GM18861 (cell line): Measurements from ENCODE around the gene FAF1.
"Not testable (repeated sequence)": the region's sequence is repeated elsewhere in the genome, so short reads cannot be mapped to it uniquely, and the experiment has no call there.

Source experiments
- ATAC-seq: cut with Tn5 transposase; IDR thresholded peaks from one replicate; pipeline ENCODE4 v1.9.1; 2021; ENCODE audit not compliant: unreplicated experiment

The FAF1 gene

GRCh38 chr1:50858761-50859160 lies 101.3 kb downstream of the FAF1 start:
- no peak for ATAC-seq

GRCh38 chr1:50857702-50858101 lies 102.4 kb downstream of the FAF1 start:
- ATAC-seq: no peak

DNA sequence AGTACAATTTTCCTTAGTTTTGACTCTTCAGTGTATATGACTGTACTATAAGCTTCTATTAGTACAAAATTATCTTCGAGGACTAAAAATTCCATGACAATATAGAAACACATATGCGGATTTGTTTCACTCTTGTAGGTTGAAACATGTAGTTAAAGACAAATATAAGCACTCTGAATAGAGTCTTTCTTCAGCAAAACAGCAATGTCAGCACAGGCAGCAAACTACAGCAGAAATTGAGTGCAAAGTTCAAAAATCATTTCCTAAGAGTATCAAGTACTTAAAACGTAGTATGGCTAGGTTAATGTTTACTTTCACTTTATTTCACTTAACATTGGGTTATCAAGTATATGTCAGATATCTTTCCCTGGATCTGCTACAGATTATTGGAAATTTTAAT lies 106.7 kb downstream of the FAF1 start:
- ATAC-seq: no peak

DNA sequence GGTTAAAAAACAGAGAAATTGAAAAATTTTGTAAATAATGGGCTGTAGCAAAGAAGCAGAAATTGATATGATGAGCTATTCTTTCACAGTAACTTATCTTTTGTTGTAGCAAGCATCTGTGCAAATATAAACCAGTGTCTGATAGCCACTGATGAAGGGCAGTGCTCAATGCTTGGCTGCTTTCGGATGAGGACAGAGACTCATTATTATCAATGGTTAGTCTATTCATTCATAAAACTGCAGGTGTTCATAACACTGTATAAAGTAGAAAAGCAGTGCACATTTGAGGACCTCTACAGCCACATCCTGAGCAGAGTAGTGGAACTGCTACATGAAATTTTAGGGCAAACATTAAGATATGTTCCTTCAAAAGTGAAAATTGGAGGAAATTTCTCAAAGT lies 107.2 kb downstream of the FAF1 start:
- ATAC-seq: no peak

- no peak for ATAC-seq
Measured at GRCh38 chr1:50851466-50851865, 108.6 kb downstream of the FAF1 start.

DNA sequence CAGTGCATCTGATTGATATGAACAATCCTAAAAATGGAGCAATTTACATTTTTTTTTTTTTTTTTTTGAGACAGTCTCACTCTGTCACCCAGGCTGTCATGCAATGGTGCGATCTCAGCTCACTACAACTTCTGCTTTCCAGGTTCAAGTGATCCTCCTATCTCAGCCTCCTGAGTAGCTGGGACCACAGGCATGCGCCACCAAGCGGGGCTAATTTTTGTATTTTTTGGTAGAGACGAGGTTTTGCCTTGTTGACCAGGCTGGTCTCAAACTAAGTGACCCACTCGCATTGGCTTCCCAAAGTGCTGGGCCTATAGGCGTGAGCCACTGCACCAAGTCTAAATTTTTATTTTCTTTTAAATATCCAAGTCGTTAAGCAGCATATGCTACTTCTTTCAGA lies 109.0 kb downstream of the FAF1 start:
- no peak for ATAC-seq

GRCh38 chr1:50847303-50847702 lies 112.8 kb downstream of the FAF1 start:
- no peak for ATAC-seq

DNA sequence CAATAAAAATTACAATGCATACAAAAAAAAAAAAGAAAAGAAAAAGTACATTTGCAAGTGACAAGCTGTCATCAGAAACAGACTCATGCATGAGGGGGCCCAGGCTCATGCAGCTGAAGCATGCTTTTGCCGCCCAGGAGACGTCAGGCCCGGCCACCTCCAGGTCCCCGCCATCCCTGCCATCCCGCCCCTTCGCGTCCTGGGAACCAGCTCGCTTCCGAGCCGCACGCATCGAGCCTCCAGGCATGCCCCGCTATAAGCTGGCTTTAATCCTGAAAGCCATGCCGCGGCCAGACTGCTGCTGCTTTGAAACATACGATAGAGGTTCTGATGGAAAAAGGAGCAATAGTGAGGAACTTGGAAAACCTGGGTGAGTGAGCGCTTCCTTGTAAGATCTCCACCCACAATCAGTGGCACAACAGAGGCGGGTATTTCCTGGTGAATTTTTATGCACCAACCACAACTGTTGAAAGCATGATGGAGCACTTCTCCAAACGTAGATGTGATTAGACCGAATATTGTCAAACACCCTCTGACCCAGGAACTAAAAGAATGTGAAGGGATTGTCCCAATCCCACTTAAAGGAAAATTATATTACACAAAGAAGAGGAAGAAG lies 113.7 kb downstream of the FAF1 start:
- ATAC-seq: no peak

- ATAC-seq: no peak
Measured at GRCh38 chr1:50841791-50842387, 118.2 kb downstream of the FAF1 start.

GRCh38 chr1:50836117-50836516 lies 124.0 kb downstream of the FAF1 start:
- no peak for ATAC-seq

GRCh38 chr1:50833216-50833615 lies 126.9 kb downstream of the FAF1 start:
- ATAC-seq: no peak

DNA sequence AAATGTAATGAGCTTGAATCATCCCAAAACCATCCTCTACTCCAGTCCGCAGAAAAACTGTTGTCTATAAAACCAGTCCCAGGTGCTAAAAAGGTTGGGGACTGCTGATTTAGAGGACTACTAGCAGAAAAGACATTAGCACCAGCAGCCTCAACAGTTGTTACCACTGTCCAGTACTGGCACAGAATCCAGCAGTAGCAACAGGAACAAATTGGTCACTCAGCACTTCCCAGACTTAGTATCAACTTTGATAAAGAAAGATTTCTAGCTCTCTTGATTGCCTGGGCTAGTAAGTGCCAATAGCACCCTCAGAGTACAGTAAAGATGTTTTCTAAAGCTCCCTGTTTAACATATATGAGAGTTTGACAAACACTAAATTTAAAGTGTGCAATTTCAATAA lies 127.9 kb downstream of the FAF1 start:
- no peak for ATAC-seq

- no peak for ATAC-seq
Measured at GRCh38 chr1:50831300-50832061, 128.6 kb downstream of the FAF1 start.

DNA sequence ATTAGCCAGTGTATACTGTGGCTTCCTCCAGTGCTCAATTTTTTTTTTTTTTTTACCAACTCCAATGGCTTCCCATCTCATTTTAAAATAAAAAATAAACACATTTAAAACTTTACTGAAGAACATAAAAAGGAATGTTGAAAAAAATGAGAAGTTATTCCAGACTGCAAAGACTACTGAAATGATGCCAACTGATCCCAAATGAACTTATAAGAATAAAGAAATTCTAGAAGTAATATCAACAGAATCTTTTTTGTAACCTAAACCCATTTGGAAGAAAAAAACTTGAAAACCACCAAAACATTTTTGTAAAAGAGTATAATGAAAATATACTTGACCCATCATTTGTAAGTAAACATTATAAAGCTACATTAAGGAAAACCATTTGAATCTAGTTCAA lies 129.4 kb downstream of the FAF1 start:
- no peak for ATAC-seq

DNA sequence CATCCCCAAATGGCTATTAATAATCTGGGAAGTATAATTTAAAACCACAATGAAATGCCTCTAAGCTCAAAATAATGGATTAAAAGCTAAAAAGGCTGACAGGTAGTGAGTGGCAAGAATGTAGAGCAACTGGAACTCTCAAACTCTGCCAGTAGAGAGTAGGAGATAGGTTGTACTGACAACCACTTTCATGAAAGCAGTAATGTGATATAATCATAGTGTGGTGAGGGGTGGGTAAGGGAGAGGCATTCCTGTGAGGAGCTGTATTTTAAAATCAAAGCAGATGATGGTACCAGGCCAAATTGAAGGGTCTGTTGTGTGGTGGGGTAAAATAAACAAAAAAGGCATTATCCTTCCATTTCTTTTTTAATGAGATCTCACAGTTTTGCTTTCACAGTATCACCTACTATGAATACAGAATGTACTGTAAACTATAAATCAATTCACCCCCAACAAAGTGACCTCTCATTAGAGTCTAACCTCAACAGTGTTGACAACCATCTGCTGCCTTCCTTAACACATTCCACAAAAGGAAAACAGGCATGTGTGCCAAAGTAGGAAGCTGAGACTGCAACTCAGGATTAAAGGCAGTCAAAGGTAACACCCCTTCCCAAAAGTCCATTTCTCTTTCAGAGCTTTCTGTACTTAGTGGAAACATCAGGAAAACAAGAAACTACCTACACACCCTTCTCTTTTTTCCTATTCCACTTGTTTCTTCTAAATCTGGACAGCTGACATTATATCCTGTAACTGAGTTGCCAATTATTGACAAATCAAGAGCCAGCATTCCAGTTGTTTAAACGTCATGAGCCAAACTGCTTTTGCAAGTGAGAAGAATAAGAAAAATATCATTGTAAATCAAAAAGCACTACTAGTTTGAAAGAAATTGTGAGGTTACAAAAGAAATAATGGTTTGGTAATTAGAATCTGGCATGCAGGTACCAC lies 130.8 kb downstream of the FAF1 start:
- ATAC-seq: no peak

DNA sequence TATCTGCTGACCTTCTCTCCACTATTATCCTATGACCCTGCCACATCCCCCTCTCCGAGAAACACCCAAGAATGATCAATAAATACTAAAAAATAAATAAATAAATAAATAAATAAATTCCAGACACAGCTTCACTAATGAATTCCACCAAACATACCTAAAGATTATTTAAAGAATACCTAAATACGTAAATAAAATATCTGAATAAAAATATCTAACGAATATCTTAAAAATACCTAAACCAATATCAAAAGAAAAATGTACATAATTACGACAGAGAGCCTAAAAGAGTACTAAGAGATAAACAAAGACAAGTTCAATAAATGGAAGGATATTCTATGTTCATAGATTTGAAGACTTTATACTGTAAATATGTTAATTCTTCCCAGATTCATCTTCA lies 132.5 kb downstream of the FAF1 start:
- ATAC-seq: no peak

DNA sequence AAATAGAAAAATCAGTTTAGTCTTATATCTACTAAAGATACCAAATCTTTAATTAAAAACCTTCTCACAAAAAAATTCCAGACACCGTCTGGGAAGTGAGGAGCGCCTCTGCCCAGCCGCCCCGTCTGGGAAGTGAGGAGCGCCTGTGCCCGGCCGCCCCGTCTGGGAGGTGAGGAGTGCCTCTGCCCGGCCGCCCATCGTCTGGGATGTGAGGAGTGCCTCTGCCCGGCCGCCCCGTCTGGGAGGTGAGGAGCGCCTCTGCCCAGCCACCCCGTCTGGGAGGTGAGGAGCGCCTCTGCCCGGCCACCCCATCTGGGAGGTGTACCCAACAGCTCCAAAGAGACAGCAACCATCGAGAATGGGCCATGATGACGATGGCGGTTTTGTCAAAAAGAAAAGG lies 133.3 kb downstream of the FAF1 start:
- ATAC-seq: not testable (repeated sequence)

- no peak for ATAC-seq
Measured at GRCh38 chr1:50822035-50822776, 137.9 kb downstream of the FAF1 start.

DNA sequence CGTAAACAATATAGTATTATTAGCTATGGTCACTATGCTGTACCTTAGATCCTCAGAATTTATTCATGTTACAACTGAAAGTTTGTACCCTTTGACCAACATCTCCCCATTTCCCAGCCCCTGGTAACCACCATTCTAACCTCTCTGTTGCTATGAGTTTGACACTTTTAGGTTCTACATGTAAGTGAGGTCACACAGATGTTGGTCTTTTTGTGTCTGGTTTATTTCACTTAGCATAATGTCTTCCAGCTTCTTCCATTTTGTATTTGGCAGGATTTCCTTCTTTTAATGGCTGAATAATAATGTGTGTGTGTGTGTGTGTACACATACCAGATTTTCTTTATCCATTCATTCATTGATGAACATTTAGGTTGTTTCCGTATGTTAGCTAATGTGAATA lies 139.5 kb downstream of the FAF1 start:
- ATAC-seq: no peak

DNA sequence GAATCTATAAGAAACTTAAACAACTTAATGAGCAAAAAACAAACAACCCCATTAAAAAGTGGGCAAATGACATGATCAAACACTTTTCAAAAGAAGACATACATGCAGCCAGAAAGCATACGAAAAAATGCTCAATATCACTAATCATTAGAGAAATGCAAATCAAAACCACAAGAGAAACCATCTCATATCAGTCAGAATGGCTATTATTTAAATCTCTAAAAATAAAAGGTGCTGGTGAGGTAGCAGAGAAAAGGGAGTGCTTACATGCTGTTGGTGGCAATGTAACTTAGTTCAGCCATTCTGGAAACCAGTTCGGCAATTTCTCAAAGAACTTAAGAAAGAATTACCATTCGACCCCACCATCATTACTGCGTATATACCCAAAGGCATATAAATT lies 147.7 kb downstream of the FAF1 start:
- ATAC-seq: peak; percentile 52

- no peak for ATAC-seq
Measured at GRCh38 chr1:50808296-50808695, 151.8 kb downstream of the FAF1 start.
